Kidney epithelial cell (primary cell): Measurements from ENCODE around the gene PCBP3. TPM values are rescaled to one million over a fixed set of nuclear protein-coding genes. Genes with fewer than 3 reads are reported as not detected.
"Not testable (repeated sequence)": the region's sequence is repeated elsewhere in the genome, so short reads cannot be mapped to it uniquely, and the experiment has no call there.

Experiments used
- DNase-seq: peaks from one replicate; pipeline ENCODE4 v3.0.0-alpha.2; 2010; ENCODE audit warnings: low read depth
- H3K27me3 ChIP-seq: 2 replicates; pipeline ENCODE4 v1.6.0; 2011; ENCODE audit warnings: low read length; ENCODE audit not compliant: control insufficient read depth, insufficient read depth
- H3K36me3 ChIP-seq: 2 replicates; pipeline ENCODE4 v1.5.1; 2011; ENCODE audit warnings: low read length; ENCODE audit not compliant: control insufficient read depth, insufficient read depth
- H3K4me3 ChIP-seq: 2 replicates; pipeline ENCODE4 v1.5.1; 2011; ENCODE audit warnings: low read depth, mild to moderate bottlenecking, control low read depth, low read length
- total RNA-seq: library from RNA; depleted of rRNA; stranded (reverse); fragments of >200 nt; gene quantifications from 2 replicates; pipeline ENCODE4 v1.2.3, GENCODE V29; 2015
- TF ChIP-seq, protein P1 (sequence below): IDR thresholded peaks from 2 replicates; pipeline ENCODE4 v1.5.1; 2011; ENCODE audit warnings: mild to moderate bottlenecking, moderate library complexity, low read length, control low read depth, inconsistent platforms; ENCODE audit not compliant: insufficient read depth, poor library complexity, severe bottlenecking

Gene PCBP3
- total RNA-seq, 1 donor from 2014 or later, result 1.3 TPM

- TF ChIP-seq, protein P1, sequence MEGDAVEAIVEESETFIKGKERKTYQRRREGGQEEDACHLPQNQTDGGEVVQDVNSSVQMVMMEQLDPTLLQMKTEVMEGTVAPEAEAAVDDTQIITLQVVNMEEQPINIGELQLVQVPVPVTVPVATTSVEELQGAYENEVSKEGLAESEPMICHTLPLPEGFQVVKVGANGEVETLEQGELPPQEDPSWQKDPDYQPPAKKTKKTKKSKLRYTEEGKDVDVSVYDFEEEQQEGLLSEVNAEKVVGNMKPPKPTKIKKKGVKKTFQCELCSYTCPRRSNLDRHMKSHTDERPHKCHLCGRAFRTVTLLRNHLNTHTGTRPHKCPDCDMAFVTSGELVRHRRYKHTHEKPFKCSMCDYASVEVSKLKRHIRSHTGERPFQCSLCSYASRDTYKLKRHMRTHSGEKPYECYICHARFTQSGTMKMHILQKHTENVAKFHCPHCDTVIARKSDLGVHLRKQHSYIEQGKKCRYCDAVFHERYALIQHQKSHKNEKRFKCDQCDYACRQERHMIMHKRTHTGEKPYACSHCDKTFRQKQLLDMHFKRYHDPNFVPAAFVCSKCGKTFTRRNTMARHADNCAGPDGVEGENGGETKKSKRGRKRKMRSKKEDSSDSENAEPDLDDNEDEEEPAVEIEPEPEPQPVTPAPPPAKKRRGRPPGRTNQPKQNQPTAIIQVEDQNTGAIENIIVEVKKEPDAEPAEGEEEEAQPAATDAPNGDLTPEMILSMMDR, result no peak
- H3K4me3 ChIP-seq, result no peak overlapping the region
- H3K27me3 ChIP-seq, result peaks cover 2% of the 10 kb centered on the region
These were observed 204.3 kb downstream of the PCBP3 start for GRCh38 chr21:45847870-45848269.

GRCh38 chr21:45848331-45848730, 204.8 kb downstream of the PCBP3 start:
- TF ChIP-seq, protein P1, result no peak
- Histone ChIP-seq H3K4me3 (no peak overlapping the region), H3K36me3 (no peaks in the 10 kb centered on the region), H3K27me3 (peaks cover 2% of the 10 kb centered on the region)
- DNase-seq, result no peak

More at GRCh38 chr21:45847870-45848269, 204.3 kb downstream of the PCBP3 start:
- H3K36me3 ChIP-seq, result no peaks in the 10 kb centered on the region
- no peak for DNase-seq

- no peaks in the 10 kb centered on the region for H3K36me3 ChIP-seq
- H3K27me3 ChIP-seq, result peaks cover 2% of the 10 kb centered on the region
- DNase-seq, result no peak
- TF ChIP-seq, protein P1, result no peak
- H3K4me3 ChIP-seq, result no peak overlapping the region
These were observed 205.3 kb downstream of the PCBP3 start for GRCh38 chr21:45848805-45849204.

DNA sequence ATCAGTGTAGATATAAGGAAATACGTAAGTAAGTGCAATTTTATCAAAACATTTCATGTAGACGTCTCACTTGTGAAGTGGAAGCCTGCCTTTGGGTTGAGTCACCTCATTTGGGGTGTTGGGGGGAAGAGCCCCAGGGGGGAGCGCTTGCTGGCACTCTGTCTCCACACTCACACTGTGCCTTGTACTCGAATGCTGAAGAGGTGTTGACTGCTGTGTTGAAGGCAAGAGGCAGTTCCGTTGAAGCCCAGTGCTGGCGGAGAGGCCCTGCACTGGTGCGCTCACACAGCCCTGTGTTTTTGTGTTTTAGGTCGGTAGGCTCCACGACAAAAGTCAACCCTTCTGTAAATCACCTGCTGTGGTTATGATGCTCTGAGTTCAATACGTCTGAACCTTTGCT, 206.1 kb downstream of the PCBP3 start:
- Histone ChIP-seq H3K4me3 (no peak overlapping the region), H3K27me3 (peaks cover 2% of the 10 kb centered on the region), H3K36me3 (no peaks in the 10 kb centered on the region)
- TF ChIP-seq, protein P1, result no peak
- DNase-seq, result no peak

DNA sequence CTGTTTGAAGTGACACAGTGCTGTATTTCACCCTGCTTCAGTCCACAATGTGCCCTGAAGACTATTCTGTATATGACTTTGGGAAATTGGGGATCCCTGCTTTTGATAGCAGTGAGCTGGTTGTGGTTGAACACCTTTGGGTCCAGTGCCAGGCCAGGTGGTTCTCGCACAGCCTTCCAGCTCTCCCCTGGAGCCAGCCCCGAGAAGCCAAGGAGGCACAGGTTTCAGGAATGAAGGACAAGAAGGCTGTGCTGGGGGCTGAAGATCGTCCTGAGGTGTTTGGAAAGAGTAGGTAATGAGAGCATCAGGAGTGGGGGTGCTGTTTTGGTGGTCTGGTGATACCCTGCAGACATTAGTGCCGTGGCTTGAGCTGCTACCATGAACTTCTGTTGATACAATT, 206.7 kb downstream of the PCBP3 start:
- H3K27me3 ChIP-seq, result peaks cover 3% of the 10 kb centered on the region
- H3K4me3 ChIP-seq, result no peak overlapping the region
- no peaks in the 10 kb centered on the region for H3K36me3 ChIP-seq
- TF ChIP-seq, protein P1, result no peak
- DNase-seq, result no peak

DNA sequence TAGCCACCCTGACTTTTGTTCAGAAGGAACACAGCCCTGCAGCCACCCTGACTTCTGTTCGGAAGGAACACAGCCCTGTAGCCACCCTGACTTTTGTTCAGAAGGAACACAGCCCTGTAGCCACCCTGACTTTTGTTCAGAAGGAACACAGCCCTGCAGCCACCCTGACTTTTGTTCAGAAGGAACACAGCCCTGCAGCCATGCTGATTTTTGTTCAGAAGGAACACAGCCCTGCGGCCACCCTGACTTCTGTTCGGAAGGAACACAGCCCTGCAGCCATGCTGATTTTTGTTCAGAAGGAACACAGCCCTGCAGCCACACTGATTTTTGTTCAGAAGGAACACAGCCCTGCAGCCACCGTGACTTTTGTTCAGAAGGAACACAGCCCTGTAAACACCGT, 208.9 kb downstream of the PCBP3 start:
- DNase-seq, H3K27me3 ChIP-seq, H3K36me3 ChIP-seq, H3K4me3 ChIP-seq: not testable (repeated sequence)
